Gastroesophageal sphincter (tissue), 4 donors: ENCODE measurements around the gene HOXA10. TPM values are rescaled to one million over a fixed set of nuclear protein-coding genes. Genes with fewer than 3 reads are reported as not detected.

ENCODE experiments used
- ATAC-seq: fragments of 150-250 bp; one replicate; pipeline ENCODE4 v1.9.1; 2016; ENCODE audit warnings: mild to moderate bottlenecking, moderate library complexity
- H3K27ac ChIP-seq, 4 donors: fragments of 200-600 bp; sonication (generic) in 3 of 4; 1 replicate in 3 of 4; 2 replicates in 1 of 4; pipeline ENCODE4 v1.5.1; 2016 to 2019
- H3K27me3 ChIP-seq: fragments of 200-600 bp; sonication (generic); one replicate; pipeline ENCODE4 v1.5.1; 2019
- H3K36me3 ChIP-seq, 2 donors: fragments of 200-600 bp; sonication (generic); one replicate each; pipeline ENCODE4 v1.5.1; 2019; ENCODE audit warnings: control low read depth in 1 of 2
- H3K4me1 ChIP-seq, 3 donors: fragments of 200-600 bp; sonication (generic); 1 replicate in 2 of 3; 2 replicates in 1 of 3; pipeline ENCODE4 v1.5.1; 2016 to 2019; ENCODE audit warnings: control low read depth in 2 of 3
- H3K4me3 ChIP-seq, 2 donors: fragments of 200-600 bp; sonication (generic); one replicate each; pipeline ENCODE4 v1.5.1; 2019; ENCODE audit warnings: mild to moderate bottlenecking in 1 of 2, moderate library complexity in 1 of 2
- H3K9me3 ChIP-seq, 3 donors: fragments of 200-600 bp; sonication (generic); one replicate each; pipeline ENCODE4 v1.5.1; 2017 to 2019; ENCODE audit warnings: control low read depth in 2 of 3
- CTCF ChIP-seq, 4 experiments: fragments of 200-600 bp in 2 of 4; fragments of 450-650 bp in 2 of 4; sonication (generic) in 1 of 4; IDR thresholded peaks; one replicate each; pipeline ENCODE4 v1.5.1; 2017 to 2019; ENCODE audit warnings: antibody characterized with exemption in 4 of 4, mild to moderate bottlenecking in 2 of 4, moderate library complexity in 2 of 4
- EP300 ChIP-seq: sonication (generic); formaldehyde crosslinking; IDR thresholded peaks from one replicate; pipeline ENCODE4 v1.6.1; 2017; ENCODE audit warnings: antibody characterized with exemption, mild to moderate bottlenecking
- POLR2A ChIP-seq, 2 donors: fragments of 450-650 bp; IDR thresholded peaks; one replicate each; pipeline ENCODE4 v1.6.1; 2017; ENCODE audit warnings: antibody characterized with exemption in 2 of 2, mild to moderate bottlenecking in 2 of 2, moderate library complexity in 1 of 2
- POLR2AphosphoS5 ChIP-seq: sonication (generic); formaldehyde crosslinking; IDR thresholded peaks from one replicate; pipeline ENCODE4 v1.6.1; 2017; ENCODE audit warnings: antibody characterized with exemption
- WGBS, 2 donors: methylation state at CpG; one replicate each; pipeline ENCODE4 v1.1.5; 2018; ENCODE audit warnings: low coverage in 1 of 2; 5-methylcytosine and 5-hydroxymethylcytosine counted together
- total RNA-seq, 4 donors: library from RNA; depleted of rRNA; stranded (reverse); fragments of >200 nt; gene quantifications; one replicate each; pipeline ENCODE4 v1.1.0, GENCODE V29; 2016

Gene HOXA10
- total RNA-seq, 4 donors from 2014 or later, result 0.67 TPM; not detected in 3

- no peak for TF ChIP-seq EP300
- Histone ChIP-seq H3K4me3 (no peak overlapping the region), H3K36me3 (no peaks in the 10 kb centered on the region), H3K27ac (no peak overlapping the region), H3K27me3 (peaks cover 100% of the 10 kb centered on the region), H3K4me1 (peaks cover 0 to 57% (median 18%) of the 10 kb centered on the region in 3 donors), H3K9me3 (no peaks in the 10 kb centered on the region)
- ATAC-seq, result no peak
- whole genome bisulfite sequencing, 2 donors, result 21 to 25% methylated on average over 4 of the region's 4 CpGs
Observed at GRCh38 chr7:27186668-27187474, 12.8 kb upstream of the HOXA10 start.

- no peak for ATAC-seq
- no peak overlapping the region for H3K4me3 ChIP-seq
- H3K36me3 ChIP-seq, result no peaks in the 10 kb centered on the region
- no peaks in the 10 kb centered on the region for H3K9me3 ChIP-seq
- 10 to 11% methylated on average over 10 to 16 of the region's 24 CpGs for WGBS, 2 donors
- H3K4me1 ChIP-seq, result peaks cover 0 to 56% (median 18%) of the 10 kb centered on the region in 3 donors
- TF ChIP-seq POLR2AphosphoS5, result no peak
- TF ChIP-seq CTCF (IDR thresholded peaks at IDR 0.05), result no peak
- no peak for TF ChIP-seq EP300
- no peak for TF ChIP-seq POLR2A (IDR thresholded peaks at IDR 0.05)
- no peak overlapping the region for H3K27ac ChIP-seq
- H3K27me3 ChIP-seq, result peaks cover 100% of the 10 kb centered on the region
Observed at GRCh38 chr7:27185854-27186667, 11.9 kb upstream of the HOXA10 start.

- WGBS, 2 donors, result 3 to 7% methylated on average over 13 to 21 of the region's 43 CpGs
- Histone ChIP-seq H3K4me1 (peaks cover 0 to 56% (median 18%) of the 10 kb centered on the region in 3 donors), H3K4me3 (peak within 1 kb of the TSS in 1 of 2 donors; percentile 41), H3K27ac (no peak within 1 kb of the TSS), H3K27me3 (peaks cover 100% of the 10 kb centered on the region), H3K9me3 (no peaks in the 10 kb centered on the region), H3K36me3 (no peaks in the 10 kb centered on the region)
- ATAC-seq, result no peak
- no peak for TF ChIP-seq POLR2A (IDR thresholded peaks at IDR 0.05)
- TF ChIP-seq EP300, result no peak
- no peak for TF ChIP-seq CTCF (IDR thresholded peaks at IDR 0.05)
- TF ChIP-seq POLR2AphosphoS5, result no peak
Observed at GRCh38 chr7:27185013-27185853, 11.1 kb upstream of the HOXA10 start, which contains the start of gene HOXA11. TSS of gene HOXA11 (minus strand) at chr7:27185232. CDS start at chr7:27185144, 88 bp downstream.

GRCh38 chr7:27184337-27185012 is 10.4 kb upstream of the HOXA10 start:
- 4 to 5% methylated on average over 12 to 17 of the region's 72 CpGs for whole genome bisulfite sequencing, 2 donors
- Histone ChIP-seq H3K4me3 (peak overlapping the region in 1 of 2 donors; percentile 41), H3K36me3 (no peaks in the 10 kb centered on the region), H3K9me3 (no peaks in the 10 kb centered on the region), H3K27ac (no peak overlapping the region), H3K27me3 (peaks cover 100% of the 10 kb centered on the region), H3K4me1 (peaks cover 0 to 63% (median 18%) of the 10 kb centered on the region in 3 donors)
- TF ChIP-seq EP300, result no peak
- no peak for TF ChIP-seq POLR2A (IDR thresholded peaks at IDR 0.05)
- TF ChIP-seq CTCF (IDR thresholded peaks at IDR 0.05), result no peak
- no peak for TF ChIP-seq POLR2AphosphoS5
- no peak for ATAC-seq
